ENCODE measurements around the gene MEGF9. TPM values are rescaled to one million over a fixed set of nuclear protein-coding genes. Genes with fewer than 3 reads are reported as not detected.
A peak's percentile ranks its signal among the peaks of the same experiment; 100 is the strongest.

Gene MEGF9
- total RNA-seq, 1 donor from 2014 or later: 4.7 TPM

- H3K36me3 ChIP-seq (ENCODE audit: control insufficient read depth, insufficient read depth, low read length): peaks cover 2% of the 10 kb centered on the region
- TF ChIP-seq, protein P1, sequence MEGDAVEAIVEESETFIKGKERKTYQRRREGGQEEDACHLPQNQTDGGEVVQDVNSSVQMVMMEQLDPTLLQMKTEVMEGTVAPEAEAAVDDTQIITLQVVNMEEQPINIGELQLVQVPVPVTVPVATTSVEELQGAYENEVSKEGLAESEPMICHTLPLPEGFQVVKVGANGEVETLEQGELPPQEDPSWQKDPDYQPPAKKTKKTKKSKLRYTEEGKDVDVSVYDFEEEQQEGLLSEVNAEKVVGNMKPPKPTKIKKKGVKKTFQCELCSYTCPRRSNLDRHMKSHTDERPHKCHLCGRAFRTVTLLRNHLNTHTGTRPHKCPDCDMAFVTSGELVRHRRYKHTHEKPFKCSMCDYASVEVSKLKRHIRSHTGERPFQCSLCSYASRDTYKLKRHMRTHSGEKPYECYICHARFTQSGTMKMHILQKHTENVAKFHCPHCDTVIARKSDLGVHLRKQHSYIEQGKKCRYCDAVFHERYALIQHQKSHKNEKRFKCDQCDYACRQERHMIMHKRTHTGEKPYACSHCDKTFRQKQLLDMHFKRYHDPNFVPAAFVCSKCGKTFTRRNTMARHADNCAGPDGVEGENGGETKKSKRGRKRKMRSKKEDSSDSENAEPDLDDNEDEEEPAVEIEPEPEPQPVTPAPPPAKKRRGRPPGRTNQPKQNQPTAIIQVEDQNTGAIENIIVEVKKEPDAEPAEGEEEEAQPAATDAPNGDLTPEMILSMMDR (IDR thresholded peaks at IDR 0.05; ENCODE audit: insufficient read depth, low read length, severe bottlenecking): no peak
- no peak for FAIRE-seq
- no peak overlapping the region for H3K4me3 ChIP-seq (ENCODE audit: low read depth, low read length)
- no peaks in the 10 kb centered on the region for H3K27me3 ChIP-seq (ENCODE audit: control insufficient read depth, insufficient read depth, low read length)
- no peak for DNase-seq (ENCODE audit: low read depth)
These were observed 111.3 kb downstream of the MEGF9 start for GRCh38 chr9:120603010-120603409.

DNA sequence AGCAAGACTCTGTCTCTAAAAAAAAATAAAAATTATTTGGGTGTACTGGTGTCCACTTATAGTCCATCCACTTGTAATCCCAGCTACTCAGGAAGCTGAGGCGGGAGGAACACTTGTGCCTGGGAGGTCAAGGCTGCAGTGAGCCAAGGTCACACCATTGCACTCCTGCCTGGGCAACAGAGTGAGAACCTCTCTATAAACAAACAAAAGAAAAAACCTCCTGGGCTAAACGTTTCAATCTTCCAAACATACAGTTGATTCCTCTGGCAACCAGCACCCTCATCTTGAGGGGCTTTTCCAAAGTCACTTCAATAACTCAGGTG is 120.4 kb downstream of the MEGF9 start:
- H3K4me3 ChIP-seq (ENCODE audit: low read depth, low read length): no peak overlapping the region
- FAIRE-seq: no peak

GRCh38 chr9:120593250-120593954 is 120.9 kb downstream of the MEGF9 start:
- H3K27me3 ChIP-seq (ENCODE audit: control insufficient read depth, insufficient read depth, low read length): no peaks in the 10 kb centered on the region
- H3K4me3 ChIP-seq (ENCODE audit: low read depth, low read length): no peak overlapping the region
- TF ChIP-seq, protein P1 (IDR thresholded peaks at IDR 0.05; ENCODE audit: insufficient read depth, low read length, severe bottlenecking): no peak
- no peak for FAIRE-seq
- no peaks in the 10 kb centered on the region for H3K36me3 ChIP-seq (ENCODE audit: control insufficient read depth, insufficient read depth, low read length)
- DNase-seq (ENCODE audit: low read depth): no peak

More for the DNA sequence above, 120.4 kb downstream of the MEGF9 start:
- DNase-seq (ENCODE audit: low read depth): no peak
- H3K36me3 ChIP-seq (ENCODE audit: control insufficient read depth, insufficient read depth, low read length): no peaks in the 10 kb centered on the region
- H3K27me3 ChIP-seq (ENCODE audit: control insufficient read depth, insufficient read depth, low read length): no peaks in the 10 kb centered on the region
- TF ChIP-seq, protein P1 (IDR thresholded peaks at IDR 0.05; ENCODE audit: insufficient read depth, low read length, severe bottlenecking): no peak

DNA sequence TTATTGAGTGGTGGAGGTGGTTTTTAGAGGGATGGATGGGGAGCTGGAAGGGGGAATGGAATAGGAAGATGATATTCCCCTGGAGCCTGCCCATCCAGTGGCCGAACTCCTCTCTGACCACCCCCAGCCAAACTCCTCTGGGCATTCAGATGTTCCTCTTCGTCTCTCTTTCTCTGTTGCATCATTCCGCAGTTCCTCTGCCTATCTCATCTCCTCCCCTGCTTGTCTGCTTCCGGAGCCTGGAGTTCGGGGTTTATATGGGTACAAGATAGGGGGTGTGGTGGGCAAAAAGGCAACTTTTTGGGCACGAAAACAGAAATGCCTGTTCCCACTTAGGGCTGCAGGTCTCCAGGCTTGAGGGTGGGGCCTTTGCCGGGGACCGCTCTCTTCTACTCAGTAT is 122.1 kb downstream of the MEGF9 start:
- H3K27me3 ChIP-seq (ENCODE audit: control insufficient read depth, insufficient read depth, low read length): no peaks in the 10 kb centered on the region
- no peak for DNase-seq (ENCODE audit: low read depth)
- FAIRE-seq: no peak
- H3K4me3 ChIP-seq (ENCODE audit: low read depth, low read length): no peak overlapping the region
- TF ChIP-seq, protein P1 (IDR thresholded peaks at IDR 0.05; ENCODE audit: insufficient read depth, low read length, severe bottlenecking): no peak
- no peaks in the 10 kb centered on the region for H3K36me3 ChIP-seq (ENCODE audit: control insufficient read depth, insufficient read depth, low read length)

DNA sequence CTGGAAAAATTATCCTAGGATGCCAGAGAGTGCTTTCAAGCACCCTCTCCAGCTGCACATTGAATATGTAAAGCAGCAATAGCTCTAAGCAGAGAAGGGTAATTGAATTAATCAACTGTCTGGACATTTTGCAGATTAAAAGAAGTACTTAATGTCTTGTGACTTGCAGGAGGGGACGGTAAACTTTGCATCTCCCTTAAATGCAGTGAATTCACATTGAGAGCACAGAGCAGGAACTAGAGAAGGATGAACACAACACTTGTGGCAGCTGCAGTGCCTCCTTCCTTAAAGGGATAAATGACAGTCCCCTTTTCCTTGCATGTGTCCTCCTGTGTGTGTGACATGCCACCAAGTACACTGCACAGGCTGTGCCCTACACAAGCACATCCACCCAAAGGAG is 126.9 kb downstream of the MEGF9 start:
- H3K27me3 ChIP-seq (ENCODE audit: control insufficient read depth, insufficient read depth, low read length): no peaks in the 10 kb centered on the region
- TF ChIP-seq, protein P1 (IDR thresholded peaks at IDR 0.05; ENCODE audit: insufficient read depth, low read length, severe bottlenecking): no peak
- FAIRE-seq: no peak
- H3K36me3 ChIP-seq (ENCODE audit: control insufficient read depth, insufficient read depth, low read length): no peaks in the 10 kb centered on the region
- no peak overlapping the region for H3K4me3 ChIP-seq (ENCODE audit: low read depth, low read length)
- no peak for DNase-seq (ENCODE audit: low read depth)

- FAIRE-seq (no peak), DNase-seq (ENCODE audit: low read depth) (peak; percentile 67)
- H3K27me3 ChIP-seq (ENCODE audit: control insufficient read depth, insufficient read depth, low read length): no peaks in the 10 kb centered on the region
- no peak overlapping the region for H3K4me3 ChIP-seq (ENCODE audit: low read depth, low read length)
- TF ChIP-seq, protein P1 (IDR thresholded peaks at IDR 0.05; ENCODE audit: insufficient read depth, low read length, severe bottlenecking): no peak
- no peaks in the 10 kb centered on the region for H3K36me3 ChIP-seq (ENCODE audit: control insufficient read depth, insufficient read depth, low read length)
These were observed 130.3 kb downstream of the MEGF9 start for GRCh38 chr9:120583958-120584369.

Measured in bronchial epithelial cell (primary cell).